HEK293 (cell line): ENCODE results near the gene MASP2.

Source experiments
- CTCF ChIP-seq: fragments of 450-650 bp; formaldehyde crosslinking; IDR thresholded peaks from 2 replicates; pipeline ENCODE4 v1.5.1; 2016; ENCODE audit warnings: missing biosample characterization, missing genetic modification characterization
- GLIS1 ChIP-seq: fragments of 450-650 bp; formaldehyde crosslinking; IDR thresholded peaks from 2 replicates; pipeline ENCODE4 v1.5.1; 2016; ENCODE audit warnings: missing biosample characterization, missing genetic modification characterization
- SCRT1 ChIP-seq: fragments of 450-650 bp; formaldehyde crosslinking; IDR thresholded peaks from 2 replicates; pipeline ENCODE4 v1.5.1; 2016; ENCODE audit warnings: missing biosample characterization, missing genetic modification characterization, borderline replicate concordance
- ZNF629 ChIP-seq: fragments of 450-650 bp; formaldehyde crosslinking; IDR thresholded peaks from 2 replicates; pipeline ENCODE4 v1.5.1; 2017; ENCODE audit warnings: missing biosample characterization, missing genetic modification characterization

DNA sequence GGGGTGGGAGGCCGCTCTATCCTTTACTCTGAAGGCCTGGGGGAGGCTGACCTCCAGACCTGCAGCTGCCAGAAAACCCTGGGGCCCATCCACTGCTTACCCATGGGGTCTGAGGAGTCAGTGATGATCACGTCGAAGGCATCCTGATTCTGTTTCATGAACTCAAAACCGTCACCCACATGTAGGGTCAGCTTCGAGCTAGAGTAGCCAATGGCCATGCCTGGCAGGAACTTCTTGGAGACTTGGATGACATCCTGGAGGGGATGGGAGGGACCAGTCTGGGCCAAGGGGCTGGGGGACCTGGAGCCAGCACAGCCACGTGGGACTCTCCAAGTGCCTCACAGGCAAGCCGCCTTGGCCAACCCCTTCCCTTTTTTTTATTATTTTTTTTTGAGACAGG is 9.5 kb upstream of the MASP2 start:
- no peak for TF ChIP-seq GLIS1 (tag by site-specific recombination)
- no peak for TF ChIP-seq SCRT1 (tag by site-specific recombination)
- no peak for TF ChIP-seq ZNF629 (tag by site-specific recombination)
- no peak for TF ChIP-seq CTCF (tag by site-specific recombination)
